B cell (primary cell): Measurements from ENCODE around the gene OLFM2. TPM values are rescaled to one million over a fixed set of nuclear protein-coding genes. Genes with fewer than 3 reads are reported as not detected.
A peak's percentile ranks its signal among the peaks of the same experiment; 100 is the strongest.
"Not testable (repeated sequence)": the region's sequence is repeated elsewhere in the genome, so short reads cannot be mapped to it uniquely, and the experiment has no call there.

Experiments
- ATAC-seq: fragments of 200-7000 bp; cut with Tn5 transposase; one replicate; pipeline ENCODE4 v1.10.0; 2021; ENCODE audit warnings: low read depth, mild to moderate bottlenecking, moderate number of reproducible peaks, moderate library complexity
- CTCF ChIA-PET: fragments of 350-600 bp; sonication (Branson Sonifier 250); formaldehyde crosslinking; loops from one replicate; lab custom pipeline; 2021; ENCODE audit warnings: antibody characterized with exemption, inconsistent platforms; lab: Charles Lee
- POLR2A ChIA-PET: fragments of 350-600 bp; sonication (Branson Sonifier 250); formaldehyde crosslinking; loops from one replicate; lab custom pipeline; 2021; ENCODE audit warnings: antibody characterized with exemption; lab: Charles Lee
- DNase-seq: peaks from one replicate; pipeline ENCODE4 v3.0.0; 2013
- H2AFZ ChIP-seq: 2 replicates; pipeline ENCODE4 v1.6.1; 2012; ENCODE audit warnings: mild to moderate bottlenecking, low read depth, low read length; ENCODE audit not compliant: insufficient read depth, poor library complexity, severe bottlenecking
- H3K27ac ChIP-seq, 2 donors: 1 replicate in 1 of 2; 2 replicates in 1 of 2; pipeline ENCODE4 v1.5.1; 2012 to 2013; ENCODE audit warnings: low read length in 2 of 2, mild to moderate bottlenecking in 2 of 2, moderate library complexity in 1 of 2
- H3K27me3 ChIP-seq, 4 experiments: fragments of 200-600 bp in 1 of 4; sonication (generic) in 1 of 4; replicated peaks in 1 of 4; 1 replicate in 2 of 4; 2 replicates in 2 of 4; pipeline versions ENCODE4 v1.6.1 to v1.7.0; 2013 to 2016; ENCODE audit warnings: low read length in 3 of 4, mild to moderate bottlenecking in 2 of 4, mixed read lengths in 1 of 4, moderate library complexity in 1 of 4; ENCODE audit not compliant: insufficient read depth in 4 of 4, control insufficient read depth in 3 of 4; ENCODE audit errors: control extremely low read depth in 1 of 4
- H3K36me3 ChIP-seq, 2 experiments: replicated peaks in 1 of 2; 1 replicate in 1 of 2; 2 replicates in 1 of 2; pipeline versions ENCODE4 v1.6.1 to v1.7.1; 2013; ENCODE audit warnings: low read length in 1 of 2; ENCODE audit not compliant: insufficient read depth in 2 of 2, control insufficient read depth in 1 of 2; ENCODE audit errors: control extremely low read depth in 1 of 2, extremely low read depth in 1 of 2
- H3K4me1 ChIP-seq, 2 donors: fragments of 200-600 bp in 1 of 2; sonication (generic) in 1 of 2; 1 replicate in 1 of 2; 2 replicates in 1 of 2; pipeline versions ENCODE4 v1.5.1 to v1.6.1; 2013 to 2017; ENCODE audit warnings: low read length in 2 of 2; ENCODE audit not compliant: control insufficient read depth in 2 of 2, insufficient read depth in 2 of 2
- H3K4me2 ChIP-seq: replicated peaks from 2 replicates; pipeline ENCODE3; 2012; ENCODE audit warnings: mild to moderate bottlenecking, low read depth, low read length; ENCODE audit not compliant: poor library complexity, severe bottlenecking
- H3K4me3 ChIP-seq, 5 experiments: fragments of 200-600 bp in 1 of 5; sonication (generic) in 1 of 5; 1 replicate in 3 of 5; 2 replicates in 2 of 5; pipeline versions ENCODE4 v1.5.1 to v1.7.0; 2011 to 2016; ENCODE audit warnings: low read length in 4 of 5, mild to moderate bottlenecking in 4 of 5, low read depth in 2 of 5, control low read depth in 1 of 5, moderate library complexity in 1 of 5; ENCODE audit not compliant: insufficient read depth in 1 of 5; ENCODE audit errors: control extremely low read depth in 1 of 5, extremely low read depth in 1 of 5
- H3K79me2 ChIP-seq: fragments of 200-600 bp; sonication (generic); one replicate; pipeline ENCODE4 v1.6.0; 2016; ENCODE audit warnings: low read length; ENCODE audit not compliant: control insufficient read depth, insufficient read depth
- H3K9ac ChIP-seq: fragments of 200-600 bp; sonication (generic); 2 replicates; pipeline ENCODE4 v1.6.1; 2017; ENCODE audit warnings: mild to moderate bottlenecking, low read length, moderate library complexity
- H3K9me3 ChIP-seq, 3 donors: one replicate each; pipeline versions ENCODE4 v1.6.1 to v1.7.1; 2013; ENCODE audit warnings: low read length in 2 of 3; ENCODE audit not compliant: control insufficient read depth in 2 of 3, insufficient read depth in 1 of 3; ENCODE audit errors: control extremely low read depth in 1 of 3
- H4K20me1 ChIP-seq: 2 replicates; pipeline ENCODE4 v1.6.0; 2012; ENCODE audit warnings: mild to moderate bottlenecking, low read length; ENCODE audit not compliant: insufficient read depth, control insufficient read depth, poor library complexity, severe bottlenecking
- H3K27ac Mint-ChIP-seq: one replicate; pipeline ENCODE4 v1.8.0; 2021; ENCODE audit warnings: mixed read lengths
- H3K27me3 Mint-ChIP-seq: one replicate; pipeline ENCODE4 v1.8.0; 2021; ENCODE audit warnings: mixed read lengths
- H3K4me1 Mint-ChIP-seq: one replicate; pipeline ENCODE4 v1.8.0; 2021; ENCODE audit warnings: mixed read lengths
- H3K4me3 Mint-ChIP-seq: one replicate; pipeline ENCODE4 v1.8.0; 2021; ENCODE audit warnings: mixed read lengths
- H3K9me3 Mint-ChIP-seq: one replicate; pipeline ENCODE4 v1.8.0; 2022; ENCODE audit warnings: mixed read lengths; ENCODE audit not compliant: insufficient read depth
- CTCF ChIP-seq: fragments of 200-600 bp; IDR thresholded peaks from one replicate; pipeline ENCODE4 v1.8.0; 2022; ENCODE audit warnings: antibody characterized with exemption, mild to moderate bottlenecking
- EZH2 ChIP-seq: IDR thresholded peaks from 2 replicates; pipeline ENCODE4 v1.6.1; 2012; ENCODE audit warnings: borderline replicate concordance, low read depth, mild to moderate bottlenecking, moderate library complexity, low read length; ENCODE audit not compliant: insufficient read depth, poor library complexity, severe bottlenecking
- WGBS: methylation state at CpG from one replicate; pipeline ENCODE4 v1.1.5; 2013; ENCODE audit warnings: missing lambda C conversion rate; ENCODE audit not compliant: insufficient coverage; 5-methylcytosine and 5-hydroxymethylcytosine counted together
- intact Hi-C: fragments of 100-400 bp; cut with micrococcal nuclease; formaldehyde crosslinking; loops from one replicate; pipeline ENCODE4 v1.10.0; 2022
- polyA plus RNA-seq: library from polyadenylated mRNA; depleted of rRNA; stranded (reverse); fragments of >200 nt; gene quantifications from 2 replicates; pipeline ENCODE4 v1.2.3, GENCODE V29; 2012
- total RNA-seq, 2 donors: library from RNA; stranded (reverse); fragments of 120-200 nt in 1 of 2; gene quantifications; 1 replicate in 1 of 2; 2 replicates in 1 of 2; pipeline versions ENCODE4 v1.2.3 to v1.2.4, GENCODE V29; 2013 to 2022

The OLFM2 gene
- total and polyA plus RNA-seq, 2 donors (not counting 1 experiment from before 2014, with no cell fraction given): 0.15 TPM; not detected in 1

- Mint-ChIP-seq H3K4me1 (peaks cover 31% of the 10 kb centered on the region), H3K9me3 (no peaks in the 10 kb centered on the region), H3K27me3 (no peaks in the 10 kb centered on the region), H3K4me3 (peak overlapping the region; percentile 23), H3K27ac (no peak overlapping the region)
- H3K27me3 ChIP-seq: no peaks in the 10 kb centered on the region
- no peak overlapping the region for H3K4me3 ChIP-seq
- no peaks in the 10 kb centered on the region for H3K36me3 ChIP-seq
- intact Hi-C loops: no loop called here
- H3K4me1 ChIP-seq: peaks cover 15 to 25% of the 10 kb centered on the region in 2 donors
- H3K27ac ChIP-seq: no peak overlapping the region
- H3K4me2 ChIP-seq: no peak overlapping the region
- ATAC-seq (no peak), DNase-seq (no peak)
- POLR2A ChIA-PET: no interaction called here
- H4K20me1 ChIP-seq: peaks cover 11% of the 10 kb centered on the region
- WGBS: 94% methylated on average over 3 of the region's 5 CpGs
- no peak for TF ChIP-seq CTCF
- no peak for TF ChIP-seq EZH2
- CTCF ChIA-PET: interaction anchor here (0.5 kb wide), 1 partner anchor 615 kb away, joined by 3 read pairs; no protein-coding TSS in a partner anchor
- H2AFZ ChIP-seq: no peak overlapping the region
- no peaks in the 10 kb centered on the region for H3K9me3 ChIP-seq
- H3K79me2 ChIP-seq: peaks cover 34% of the 10 kb centered on the region
- H3K9ac ChIP-seq: no peak overlapping the region
Measured at GRCh38 chr19:9823816-9824215, 112.5 kb downstream of the OLFM2 start.

- CTCF ChIA-PET: not testable (repeated sequence)
Measured at GRCh38 chr19:9820034-9820433, 116.3 kb downstream of the OLFM2 start.

More at GRCh38 chr19:9820034-9820433, 116.3 kb downstream of the OLFM2 start:
- POLR2A ChIA-PET: interaction anchor here (0.6 kb wide), 1 partner anchor 50 kb away, joined by 8 read pairs; no protein-coding TSS in a partner anchor
- Histone ChIP-seq H3K4me3 (peak overlapping the region; percentile 40 to 72 (median 59)), H3K27ac (peak overlapping the region; percentile 12 to 58), H3K9ac (peak overlapping the region; percentile 56), H3K79me2 (peaks cover 31% of the 10 kb centered on the region), H3K9me3 (peaks cover 1 to 11% (median 6%) of the 10 kb centered on the region in 3 donors), H3K4me2 (peak overlapping the region; percentile 81), H2AFZ (peak overlapping the region; percentile 84), H3K4me1 (peaks cover 10 to 15% of the 10 kb centered on the region in 2 donors)
- Mint-ChIP-seq H3K4me3 (peak overlapping the region; percentile 95), H3K27ac (peak overlapping the region; percentile 46), H3K4me1 (peaks cover 29% of the 10 kb centered on the region)
- ATAC-seq, intact Hi-C loops, H3K9me3 Mint-ChIP-seq, DNase-seq, H3K27me3 Mint-ChIP-seq, H3K27me3 ChIP-seq, H3K36me3 ChIP-seq, H4K20me1 ChIP-seq: not testable (repeated sequence)
- WGBS: 93% methylated on average over 4 of the region's 8 CpGs
